ACHN (cell line): ENCODE results near the gene PTK6.

ENCODE experiments used
- DNase-seq: peaks from one replicate; pipeline ENCODE4 v3.0.0-alpha.2; 2015
- in situ Hi-C: cut with HindIII; loops from 2 replicates; pipeline ENCODE4 v1.10.0; 2017; ENCODE audit warnings: low sequenced_read_pairs, low pct_ligation_motif_present, low pct_unique_long_range_greater_than_20kb

Gene PTK6

GRCh38 chr20:63536997-63537524, at the start of gene PTK6:
PTK6 (minus strand) TSS chr20:63537376; CDS start chr20:63537314, 62 bp downstream.
- DNase-seq: no peak
- in situ Hi-C loops: no loop called here

- no peak for DNase-seq
- in situ Hi-C loops: loop anchor here (25.0 kb wide), 1 partner anchor 276 kb away; the partner anchor contains the start of genes ABHD16B and TPD52L2
Observed at GRCh38 chr20:63586797-63587196, 49.6 kb upstream of the PTK6 start.

GRCh38 chr20:63585616-63586565, 48.7 kb upstream of the PTK6 start:
- in situ Hi-C loops: loop anchor here (25.0 kb wide), 1 partner anchor 276 kb away; the partner anchor contains the start of genes ABHD16B and TPD52L2

GRCh38 chr20:63582382-63583063, 45.3 kb upstream of the PTK6 start:
- in situ Hi-C loops: loop anchor here (25.0 kb wide), 1 partner anchor 280 kb away; the partner anchor contains the start of genes ABHD16B and TPD52L2
- no peak for DNase-seq

More at GRCh38 chr20:63585616-63586565, 48.7 kb upstream of the PTK6 start:
- no peak for DNase-seq

- peak; percentile 56 for DNase-seq
Observed at GRCh38 chr20:63580796-63581461, 43.8 kb upstream of the PTK6 start.

GRCh38 chr20:63579017-63579694, 42.0 kb upstream of the PTK6 start:
- in situ Hi-C loops: loop anchor here (25.0 kb wide), 1 partner anchor 283 kb away; the partner anchor contains the start of genes ABHD16B and TPD52L2
- no peak for DNase-seq

More at GRCh38 chr20:63580796-63581461, 43.8 kb upstream of the PTK6 start:
- in situ Hi-C loops: loop anchor here (25.0 kb wide), 1 partner anchor 281 kb away; the partner anchor contains the start of genes ABHD16B and TPD52L2

- no peak for DNase-seq
- in situ Hi-C loops: loop anchor here (25.0 kb wide), 1 partner anchor 284 kb away; the partner anchor contains the start of genes ABHD16B and TPD52L2
Observed at GRCh38 chr20:63578224-63579016, 41.2 kb upstream of the PTK6 start.

GRCh38 chr20:63577317-63577894, 40.2 kb upstream of the PTK6 start:
- in situ Hi-C loops: loop anchor here (25.0 kb wide), 1 partner anchor 285 kb away; the partner anchor contains the start of genes ABHD16B and TPD52L2

GRCh38 chr20:63576311-63576710, 39.1 kb upstream of the PTK6 start:
- in situ Hi-C loops: loop anchor here (25.0 kb wide), 1 partner anchor 286 kb away; the partner anchor contains the start of genes ABHD16B and TPD52L2
- DNase-seq: no peak

More at GRCh38 chr20:63577317-63577894, 40.2 kb upstream of the PTK6 start:
- DNase-seq: no peak

- no peak for DNase-seq
Observed at GRCh38 chr20:63574829-63575743, 37.9 kb upstream of the PTK6 start.

GRCh38 chr20:63574156-63574828, 37.1 kb upstream of the PTK6 start, which contains the start of gene HELZ2:
HELZ2 (minus strand) TSS chr20:63574239; CDS start chr20:63572385, 1,854 bp downstream.
- peak; percentile 70 for DNase-seq

More at GRCh38 chr20:63574829-63575743, 37.9 kb upstream of the PTK6 start:
- in situ Hi-C loops: loop anchor here (25.0 kb wide), 1 partner anchor 287 kb away; the partner anchor contains the start of genes ABHD16B and TPD52L2

GRCh38 chr20:63573647-63574131, 36.5 kb upstream of the PTK6 start:
- in situ Hi-C loops: no loop called here
- DNase-seq: no peak

More at GRCh38 chr20:63574156-63574828, 37.1 kb upstream of the PTK6 start, which contains the start of gene HELZ2:
- in situ Hi-C loops: no loop called here

- DNase-seq: peak; percentile 10
- in situ Hi-C loops: no loop called here
Observed at GRCh38 chr20:63572788-63573646, 35.8 kb upstream of the PTK6 start.
